ENCODE results near the gene SMARCC2. TPM values are rescaled to one million over a fixed set of nuclear protein-coding genes. Genes with fewer than 3 reads are reported as not detected.
A peak's percentile ranks its signal among the peaks of the same experiment; 100 is the strongest.

Gene SMARCC2
- total RNA-seq, 1 donor from 2014 or later, result 33.7 TPM

GRCh38 chr12:56116267-56117081 is 72.8 kb downstream of the SMARCC2 start, which contains the start of gene RPL41:
Gene RPL41, plus strand, starts transcription at chr12:56116633.
- H3K27me3 ChIP-seq (ENCODE audit: control insufficient read depth, insufficient read depth, low read length), result no peaks in the 10 kb centered on the region
- H3K4me3 ChIP-seq (ENCODE audit: low read depth, low read length), result peak within 1 kb of the TSS; percentile 74
- DNase-seq (ENCODE audit: low read depth), result peak; percentile 59
- H3K36me3 ChIP-seq (ENCODE audit: control insufficient read depth, insufficient read depth, low read length), result peaks cover 2% of the 10 kb centered on the region
- TF ChIP-seq, protein P1, sequence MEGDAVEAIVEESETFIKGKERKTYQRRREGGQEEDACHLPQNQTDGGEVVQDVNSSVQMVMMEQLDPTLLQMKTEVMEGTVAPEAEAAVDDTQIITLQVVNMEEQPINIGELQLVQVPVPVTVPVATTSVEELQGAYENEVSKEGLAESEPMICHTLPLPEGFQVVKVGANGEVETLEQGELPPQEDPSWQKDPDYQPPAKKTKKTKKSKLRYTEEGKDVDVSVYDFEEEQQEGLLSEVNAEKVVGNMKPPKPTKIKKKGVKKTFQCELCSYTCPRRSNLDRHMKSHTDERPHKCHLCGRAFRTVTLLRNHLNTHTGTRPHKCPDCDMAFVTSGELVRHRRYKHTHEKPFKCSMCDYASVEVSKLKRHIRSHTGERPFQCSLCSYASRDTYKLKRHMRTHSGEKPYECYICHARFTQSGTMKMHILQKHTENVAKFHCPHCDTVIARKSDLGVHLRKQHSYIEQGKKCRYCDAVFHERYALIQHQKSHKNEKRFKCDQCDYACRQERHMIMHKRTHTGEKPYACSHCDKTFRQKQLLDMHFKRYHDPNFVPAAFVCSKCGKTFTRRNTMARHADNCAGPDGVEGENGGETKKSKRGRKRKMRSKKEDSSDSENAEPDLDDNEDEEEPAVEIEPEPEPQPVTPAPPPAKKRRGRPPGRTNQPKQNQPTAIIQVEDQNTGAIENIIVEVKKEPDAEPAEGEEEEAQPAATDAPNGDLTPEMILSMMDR (IDR thresholded peaks at IDR 0.05; ENCODE audit: insufficient read depth, low read length, poor library complexity, severe bottlenecking), result no peak

DNA sequence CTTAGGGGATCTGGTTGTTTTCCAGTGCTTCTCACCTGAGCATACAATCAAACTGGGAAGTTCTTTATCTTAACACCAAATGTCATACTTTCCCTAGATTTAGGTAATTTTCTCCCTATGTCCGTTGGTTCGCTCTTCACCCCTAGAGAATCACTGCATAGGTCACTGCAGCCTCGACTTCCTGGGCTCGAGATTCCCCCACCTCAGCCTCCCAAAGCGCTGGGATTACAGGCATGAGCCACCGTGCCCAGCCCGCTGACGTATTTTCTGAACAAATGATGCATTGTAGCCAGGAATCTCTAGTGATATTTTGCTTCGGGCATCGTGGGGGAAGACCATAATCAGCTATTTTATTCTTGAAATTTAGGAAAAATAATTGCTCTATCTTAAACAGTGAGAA is 74.0 kb downstream of the SMARCC2 start:
- H3K4me3 ChIP-seq (ENCODE audit: low read depth, low read length), result peak overlapping the region; percentile 74
- TF ChIP-seq, protein P1 (IDR thresholded peaks at IDR 0.05; ENCODE audit: insufficient read depth, low read length, poor library complexity, severe bottlenecking), result no peak
- no peaks in the 10 kb centered on the region for H3K36me3 ChIP-seq (ENCODE audit: control insufficient read depth, insufficient read depth, low read length)
- DNase-seq (ENCODE audit: low read depth), result no peak
- no peaks in the 10 kb centered on the region for H3K27me3 ChIP-seq (ENCODE audit: control insufficient read depth, insufficient read depth, low read length)

DNA sequence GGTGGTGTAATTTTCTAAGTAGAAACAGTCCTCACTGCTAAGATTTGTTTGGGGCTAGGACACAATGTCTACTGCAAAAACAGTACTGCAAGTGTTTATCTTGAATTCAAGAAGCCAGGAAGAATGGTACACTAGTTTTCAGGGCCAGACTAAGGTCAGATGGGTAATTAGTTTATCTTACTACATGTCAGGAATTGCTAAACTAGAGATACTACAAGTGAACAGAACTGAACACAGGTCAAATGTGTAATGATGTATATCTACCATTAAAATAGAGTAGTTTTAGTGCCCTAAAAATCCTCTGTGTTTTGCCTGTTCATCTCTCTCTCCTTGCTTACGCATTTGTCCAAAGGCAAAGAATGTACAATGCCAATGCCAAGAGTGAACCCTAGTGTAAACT is 75.2 kb downstream of the SMARCC2 start:
- no peaks in the 10 kb centered on the region for H3K27me3 ChIP-seq (ENCODE audit: control insufficient read depth, insufficient read depth, low read length)
- H3K4me3 ChIP-seq (ENCODE audit: low read depth, low read length), result no peak overlapping the region
- DNase-seq (ENCODE audit: low read depth), result no peak
- H3K36me3 ChIP-seq (ENCODE audit: control insufficient read depth, insufficient read depth, low read length), result no peaks in the 10 kb centered on the region
- TF ChIP-seq, protein P1 (IDR thresholded peaks at IDR 0.05; ENCODE audit: insufficient read depth, low read length, poor library complexity, severe bottlenecking), result no peak

Other genes starting within 250 kb of the SMARCC2 start
- gene PMEL, start 223.4 kb downstream of the SMARCC2 start, total RNA-seq, result 0.96 and 1.1 TPM in 2 replicates
- gene CDK2, start 222.7 kb downstream of the SMARCC2 start, total RNA-seq, result 21.4 and 23.2 TPM in 2 replicates
- 78.2 and 81.0 TPM in 2 replicates for gene RAB5B, start 215.4 kb downstream of the SMARCC2 start, total RNA-seq
- 12.0 and 18.0 TPM in 2 replicates for gene SUOX, start 192.2 kb downstream of the SMARCC2 start, total RNA-seq
- gene IKZF4, start 168.4 kb downstream of the SMARCC2 start, total RNA-seq, result 5.7 and 5.8 TPM in 2 replicates
- 1,382 and 1,633 TPM in 2 replicates for gene RPS26, start 147.6 kb downstream of the SMARCC2 start, total RNA-seq
- 12.3 and 17.3 TPM in 2 replicates for gene ERBB3, start 109.3 kb downstream of the SMARCC2 start, total RNA-seq
- gene PA2G4, start 84.9 kb downstream of the SMARCC2 start, total RNA-seq, result 149 and 179 TPM in 2 replicates
- 2,735 and 3,237 TPM in 2 replicates for gene RPL41, start 72.8 kb downstream of the SMARCC2 start, total RNA-seq
- gene ZC3H10, start 71.2 kb downstream of the SMARCC2 start, total RNA-seq, result 3.0 and 4.7 TPM in 2 replicates
- 213 and 309 TPM in 2 replicates for gene ESYT1, start 61.2 kb downstream of the SMARCC2 start, total RNA-seq
- 95.2 and 107 TPM in 2 replicates for gene MYL6B, start 36.9 kb downstream of the SMARCC2 start, total RNA-seq
- gene MYL6, start 31.1 kb downstream of the SMARCC2 start, total RNA-seq, result 1,283 and 1,365 TPM in 2 replicates
- gene RNF41, start 32.4 kb upstream of the SMARCC2 start, total RNA-seq, result 77.4 and 94.0 TPM in 2 replicates
- gene NABP2, start 34.9 kb upstream of the SMARCC2 start, total RNA-seq, result 38.9 and 47.6 TPM in 2 replicates
- gene SLC39A5, start 40.6 kb upstream of the SMARCC2 start, total RNA-seq, result 0.08 TPM in 1 of 2 replicates, not detected in the other
- gene ANKRD52, start 68.9 kb upstream of the SMARCC2 start, total RNA-seq, result 38.8 and 45.2 TPM in 2 replicates
- 13.7 and 14.6 TPM in 2 replicates for gene COQ10A, start 77.5 kb upstream of the SMARCC2 start, total RNA-seq
- 126 and 143 TPM in 2 replicates for gene CS, start 110.8 kb upstream of the SMARCC2 start, total RNA-seq
- 134 and 150 TPM in 2 replicates for gene CNPY2, start 126.5 kb upstream of the SMARCC2 start, total RNA-seq
- 21.6 and 33.4 TPM in 2 replicates for gene PAN2, start 144.5 kb upstream of the SMARCC2 start, total RNA-seq
- 30.9 and 33.6 TPM in 2 replicates for gene IL23A, start 149.4 kb upstream of the SMARCC2 start, total RNA-seq
- 125 and 133 TPM in 2 replicates for gene STAT2, start 170.6 kb upstream of the SMARCC2 start, total RNA-seq
- gene APOF, start 173.4 kb upstream of the SMARCC2 start, total RNA-seq, result not detected in 2 replicates